Erythroblast (primary cell): ENCODE results near the gene PRDX1.
"Not testable (repeated sequence)": the region's sequence is repeated elsewhere in the genome, so short reads cannot be mapped to it uniquely, and the experiment has no call there.

Experiments used
- DNase-seq, 2 experiments: peaks; one replicate each; lab custom pipeline; 2025; lab: John Stamatoyannopoulos, UW
- GATA1 ChIP-seq: IDR thresholded peaks from 2 replicates; pipeline ENCODE4 v1.6.1; 2011; ENCODE audit warnings: low read depth, mild to moderate bottlenecking, control low read depth, low read length, moderate library complexity
- POLR2A ChIP-seq: IDR thresholded peaks from 2 replicates; pipeline ENCODE4 v1.6.1; 2011; ENCODE audit warnings: mild to moderate bottlenecking, low read length

PRDX1 gene

DNA sequence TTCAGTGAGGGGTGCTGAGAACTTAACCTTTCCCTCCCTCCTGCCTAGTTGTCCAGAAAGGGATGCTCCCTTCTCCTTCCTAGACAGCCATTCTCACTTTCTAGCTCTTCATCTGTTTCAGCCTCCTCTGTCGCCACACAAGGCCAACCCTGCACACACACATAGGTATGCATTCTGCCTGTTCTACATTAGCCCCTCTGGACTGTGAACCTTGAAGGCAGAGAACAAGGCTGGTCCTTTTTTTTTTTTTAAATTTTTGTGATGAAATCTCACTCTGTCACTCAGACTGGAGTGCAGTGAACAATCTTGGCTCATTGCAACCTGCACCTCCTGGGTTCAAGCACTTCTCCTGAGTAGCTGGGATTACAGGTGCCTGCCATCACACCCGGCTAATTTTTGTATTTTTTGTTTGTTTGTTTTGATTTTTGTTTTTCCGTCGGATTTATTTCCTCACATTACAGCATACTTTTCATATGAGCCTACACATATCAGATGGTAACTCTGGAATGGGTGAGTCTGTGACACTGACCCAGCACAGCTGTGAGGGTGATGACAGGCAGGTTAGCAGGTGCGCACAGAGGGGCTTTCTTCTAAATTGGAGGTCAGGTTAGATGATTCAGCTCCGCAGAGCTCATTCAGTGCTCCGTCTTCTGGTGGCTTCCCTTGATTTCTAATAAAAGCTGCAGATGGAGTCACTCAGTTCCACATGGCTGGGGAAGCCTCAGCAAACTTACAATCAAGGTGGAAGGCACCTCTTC is 24.0 kb upstream of the PRDX1 start:
- DNase-seq, result no peak

DNA sequence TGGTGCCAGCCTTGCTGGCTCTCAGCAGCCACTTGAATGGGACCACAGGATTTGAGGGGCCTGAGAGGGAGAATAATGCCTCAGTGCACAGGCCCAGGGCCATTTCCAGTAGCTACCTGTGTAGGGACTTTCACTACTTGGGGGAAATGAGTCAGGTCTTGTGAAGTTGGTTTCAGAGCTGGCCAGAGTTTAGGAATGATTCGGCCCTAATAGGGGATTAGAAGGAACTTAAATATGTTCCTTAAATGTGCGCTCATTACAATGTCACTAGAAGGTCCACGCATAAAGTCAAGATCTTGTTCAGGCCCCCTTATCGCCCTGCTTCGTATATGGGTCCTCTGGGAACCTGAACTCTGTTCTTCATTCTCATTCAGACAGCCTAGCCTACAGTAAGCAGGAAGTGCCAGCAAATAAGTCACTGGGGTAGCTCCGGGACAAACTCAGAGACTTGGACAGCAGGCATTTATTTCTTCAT is 23.4 kb upstream of the PRDX1 start:
- no peak for TF ChIP-seq POLR2A
- no peak for TF ChIP-seq GATA1
- no peak for DNase-seq

More for the DNA sequence above, 24.0 kb upstream of the PRDX1 start:
- TF ChIP-seq GATA1 (no peak), POLR2A (no peak)

DNA sequence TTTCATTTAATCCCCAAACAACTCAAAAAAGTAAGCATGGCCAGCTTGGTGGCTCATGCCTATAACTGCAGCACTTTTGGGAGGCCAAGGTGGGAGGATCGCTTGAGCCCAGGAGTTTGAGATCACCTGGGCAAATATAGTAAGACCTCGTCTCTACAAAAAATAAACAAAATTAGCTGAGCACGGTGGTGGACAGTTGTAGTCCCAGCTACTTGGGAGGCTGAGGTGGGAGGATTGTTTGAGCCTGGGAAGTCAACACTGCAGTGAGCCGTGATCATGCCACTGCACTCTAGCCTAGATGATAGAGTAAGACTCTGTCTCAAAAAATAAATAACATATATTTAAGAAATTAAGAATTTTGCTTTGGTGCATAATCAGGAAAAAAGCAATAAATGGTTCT is 22.8 kb upstream of the PRDX1 start:
- DNase-seq, result no peak
- TF ChIP-seq GATA1, result no peak

DNA sequence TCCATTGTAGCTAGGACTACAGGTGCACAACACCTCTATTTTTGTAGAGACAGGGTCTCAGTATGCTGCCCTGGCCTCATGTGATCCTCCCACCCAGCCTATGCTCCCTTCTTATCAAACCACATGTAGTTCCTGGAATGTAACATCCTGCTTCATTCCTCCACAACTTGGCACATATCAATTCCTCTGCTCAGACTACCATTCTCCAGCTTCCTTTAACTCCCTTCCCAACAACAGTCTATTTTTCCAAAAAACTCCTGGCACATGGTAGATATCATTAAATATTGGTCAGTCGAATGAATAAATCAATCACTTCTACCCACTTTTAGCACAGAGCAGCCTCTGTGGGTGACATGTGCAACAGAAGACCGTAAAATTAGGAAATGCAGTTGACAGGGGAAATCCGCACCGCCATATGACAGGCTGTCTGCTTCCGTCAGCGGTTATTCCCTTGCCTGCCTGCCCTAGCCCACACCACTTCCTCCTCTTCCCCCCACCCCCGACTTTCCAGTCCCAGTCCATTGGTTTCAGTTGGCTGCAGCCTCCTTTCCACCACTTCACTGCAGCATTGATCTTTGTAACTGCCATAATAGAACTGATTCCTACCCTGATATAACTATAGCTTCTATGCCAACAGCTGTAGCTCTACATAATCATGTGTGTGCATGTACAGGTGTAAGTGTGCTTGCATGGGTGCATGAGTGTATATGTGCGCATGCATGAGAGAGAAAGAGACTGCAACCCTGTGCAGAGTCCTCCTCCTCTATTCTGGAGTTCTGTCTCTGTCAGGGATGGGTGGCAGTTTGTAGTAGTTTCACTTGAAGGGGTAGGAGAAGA is 22.1 kb upstream of the PRDX1 start:
- no peak for DNase-seq
- TF ChIP-seq POLR2A (no peak), GATA1 (no peak)

DNA sequence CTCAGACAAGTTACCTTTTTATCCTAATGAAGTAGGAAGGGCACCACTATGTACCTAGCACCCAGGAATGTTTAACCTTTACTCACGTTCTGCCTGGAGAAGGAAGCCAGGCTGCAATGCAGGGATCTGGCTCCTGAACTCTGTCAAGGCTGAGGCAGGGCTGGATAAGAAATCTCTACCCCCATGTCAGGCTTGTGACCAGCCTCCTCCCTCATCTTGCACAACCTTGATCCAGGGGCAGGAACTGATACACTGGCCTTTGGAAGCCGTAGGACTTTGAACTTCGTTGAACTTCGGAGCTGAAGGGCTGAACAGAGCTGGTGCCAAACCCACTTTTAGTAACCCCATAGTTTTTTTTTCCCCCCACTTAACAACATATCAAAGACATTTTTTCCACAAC is 20.9 kb upstream of the PRDX1 start:
- no peak for DNase-seq
- TF ChIP-seq GATA1 (no peak), POLR2A (no peak)

DNA sequence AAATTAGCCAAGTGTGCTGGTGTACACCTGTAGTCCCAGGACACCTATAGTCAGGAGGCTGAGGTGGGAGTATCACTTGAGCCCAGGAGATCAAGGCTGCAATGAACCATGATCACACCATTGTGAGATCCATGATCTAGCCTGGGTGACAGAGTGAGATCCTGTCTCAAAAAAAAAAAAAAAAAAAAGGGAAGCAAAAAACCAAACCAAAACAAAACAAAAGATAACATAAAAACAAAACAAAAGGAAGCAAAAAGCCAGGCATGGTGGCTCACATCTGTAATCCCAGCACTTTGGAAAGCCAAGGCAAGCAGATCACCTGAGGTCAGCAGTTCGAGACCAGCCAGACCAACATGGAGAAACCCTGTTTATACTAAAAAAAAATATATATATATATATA is 19.5 kb upstream of the PRDX1 start:
- DNase-seq, result no peak
- no peak for TF ChIP-seq GATA1
- no peak for TF ChIP-seq POLR2A

DNA sequence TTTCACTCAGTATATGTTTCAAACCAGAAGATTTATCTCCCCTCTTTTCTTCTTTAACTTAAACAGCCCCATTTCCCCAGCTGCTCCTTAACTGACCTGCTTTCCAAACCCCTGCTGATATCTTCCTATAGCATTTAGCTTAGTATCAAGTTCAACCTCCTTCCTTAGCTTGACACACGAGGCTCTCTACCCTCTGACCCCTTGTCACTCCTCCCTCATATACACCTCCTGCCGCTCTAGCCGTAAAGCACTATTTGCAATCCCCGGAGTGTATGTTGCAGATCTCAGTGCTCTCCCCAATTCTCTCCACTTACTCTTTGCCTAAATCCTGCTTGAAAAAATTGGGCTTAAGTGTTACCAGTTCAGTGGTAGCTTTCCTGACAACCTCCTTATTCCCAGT is 15.2 kb upstream of the PRDX1 start:
- DNase-seq, result no peak
- TF ChIP-seq GATA1, result no peak
- no peak for TF ChIP-seq POLR2A

DNA sequence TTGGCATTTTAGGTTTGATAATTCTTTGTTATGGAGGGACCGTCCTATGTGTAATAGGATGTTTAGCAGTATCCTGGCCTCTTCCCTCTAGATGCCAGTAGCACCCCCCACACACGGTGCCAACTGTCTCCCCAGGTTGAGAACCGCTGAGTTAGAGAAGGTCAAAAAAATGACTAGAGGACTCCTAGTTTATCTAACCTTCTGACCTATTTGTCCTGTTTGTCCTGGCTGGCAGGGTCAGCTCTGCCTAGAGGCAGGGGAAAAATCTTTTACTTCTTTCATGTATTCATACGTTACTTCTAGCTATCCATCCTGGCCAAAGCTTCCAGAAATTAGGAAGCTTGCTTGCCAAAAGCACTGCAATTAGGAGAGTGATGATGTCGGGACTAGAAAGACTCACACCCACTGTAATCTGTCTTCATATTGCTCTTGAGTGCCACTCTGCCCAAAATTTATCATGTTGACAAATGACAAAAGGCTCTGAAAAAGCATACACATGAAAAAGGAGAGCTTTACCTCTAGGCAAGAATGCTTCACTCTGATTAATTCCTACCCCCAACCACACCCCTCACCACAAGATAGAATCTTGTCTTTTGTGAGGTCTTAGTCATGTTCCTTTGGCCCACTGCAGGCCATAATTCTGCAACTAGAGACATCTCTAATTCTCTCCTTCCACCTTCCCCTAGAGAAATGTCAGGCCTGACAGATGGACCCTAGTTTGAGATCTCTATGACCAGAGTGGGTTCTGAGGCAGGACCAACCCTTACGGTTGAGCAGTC is 14.5 kb upstream of the PRDX1 start:
- no peak for DNase-seq
- TF ChIP-seq POLR2A (no peak), GATA1 (no peak)

DNA sequence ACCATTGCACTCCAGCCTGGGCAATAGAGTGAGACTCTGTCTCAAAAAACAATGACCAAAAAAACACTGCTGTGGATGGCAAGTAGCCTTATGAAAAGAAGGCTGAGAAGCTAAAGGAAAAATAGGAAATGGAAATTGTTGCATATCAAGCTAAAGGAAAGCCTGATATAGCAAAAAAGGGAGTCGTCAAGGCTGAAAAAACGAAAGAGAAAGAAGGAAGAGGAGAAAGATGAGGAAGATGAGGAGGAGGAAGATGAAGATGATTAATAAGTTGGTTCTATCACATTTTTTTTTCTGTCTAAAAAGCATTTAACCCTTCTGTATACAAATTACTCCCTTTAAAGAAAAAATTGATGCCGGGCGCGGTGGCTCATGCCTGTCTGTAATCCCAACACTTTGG is 10.2 kb upstream of the PRDX1 start:
- no peak for DNase-seq
- TF ChIP-seq POLR2A, result no peak
- no peak for TF ChIP-seq GATA1

DNA sequence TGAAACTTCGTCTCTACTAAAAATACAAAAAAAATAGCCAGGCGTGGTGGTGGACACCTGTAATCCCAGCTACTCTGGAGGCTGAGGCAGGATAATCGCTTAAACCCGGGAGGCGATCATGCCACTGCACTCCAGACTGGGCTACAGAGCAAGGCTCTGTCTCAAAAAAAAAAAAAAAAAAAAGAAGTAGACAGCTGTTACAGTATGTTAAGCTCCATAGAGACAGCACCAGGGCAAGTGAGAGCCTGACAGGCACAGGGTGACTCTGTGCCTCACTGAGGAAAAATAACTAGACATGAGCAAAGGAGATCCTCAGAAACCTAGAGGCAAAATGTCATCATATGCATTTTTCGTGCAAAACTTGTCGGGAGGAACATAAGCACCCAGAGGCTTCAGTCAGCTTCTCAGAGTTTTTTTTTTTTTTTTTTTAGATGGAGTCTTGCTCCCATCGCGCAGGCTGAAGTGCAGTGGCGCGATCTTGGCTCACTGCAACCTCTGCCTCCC is 9.0 kb upstream of the PRDX1 start:
- no peak for DNase-seq
- no peak for TF ChIP-seq GATA1

DNA sequence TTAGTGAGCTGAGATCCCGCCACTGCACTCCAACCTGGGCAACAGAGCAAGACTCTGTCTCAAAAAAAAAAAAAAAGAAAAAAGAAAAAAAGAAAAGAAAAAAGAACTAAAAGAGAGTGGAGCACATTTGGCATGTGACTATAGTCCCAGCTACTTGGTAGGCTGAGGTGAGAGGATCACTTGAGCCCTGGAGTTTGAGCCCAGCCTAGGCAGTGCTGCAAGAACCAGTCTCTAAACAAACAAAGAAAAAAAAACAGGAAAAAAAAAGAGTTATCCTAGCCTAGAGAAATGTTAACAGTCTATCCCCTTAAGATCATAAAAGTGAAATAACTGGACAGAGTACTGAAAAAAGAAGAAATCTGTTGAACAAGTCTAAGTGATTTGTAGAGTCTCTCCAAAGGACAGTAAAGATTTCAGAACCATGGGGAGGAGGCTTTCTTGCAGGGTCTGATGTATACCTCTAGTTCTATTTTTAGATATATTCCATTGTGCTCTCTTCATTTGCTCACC is 4.5 kb upstream of the PRDX1 start:
- no peak for DNase-seq
- TF ChIP-seq GATA1, result no peak
- no peak for TF ChIP-seq POLR2A

DNA sequence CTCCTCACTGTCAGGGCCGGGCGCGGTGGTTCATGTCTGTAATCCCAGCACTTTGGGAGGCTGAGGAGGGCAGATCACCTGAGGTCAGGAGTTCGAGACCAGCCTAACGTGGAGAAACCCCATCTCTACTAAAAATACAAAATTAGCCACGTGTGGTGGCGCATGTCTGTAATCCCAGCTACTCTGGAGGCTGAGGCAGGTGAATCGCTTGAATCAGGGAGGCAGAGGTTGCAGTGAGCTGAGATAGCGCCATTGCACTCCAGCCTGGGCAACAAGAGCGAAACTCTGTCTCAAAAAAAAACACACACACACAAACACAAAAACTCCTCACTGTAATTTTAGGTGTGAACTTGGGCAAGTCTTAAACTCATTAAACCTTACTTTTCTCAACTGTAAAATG is 2.3 kb upstream of the PRDX1 start:
- DNase-seq, result not testable (repeated sequence)

DNA sequence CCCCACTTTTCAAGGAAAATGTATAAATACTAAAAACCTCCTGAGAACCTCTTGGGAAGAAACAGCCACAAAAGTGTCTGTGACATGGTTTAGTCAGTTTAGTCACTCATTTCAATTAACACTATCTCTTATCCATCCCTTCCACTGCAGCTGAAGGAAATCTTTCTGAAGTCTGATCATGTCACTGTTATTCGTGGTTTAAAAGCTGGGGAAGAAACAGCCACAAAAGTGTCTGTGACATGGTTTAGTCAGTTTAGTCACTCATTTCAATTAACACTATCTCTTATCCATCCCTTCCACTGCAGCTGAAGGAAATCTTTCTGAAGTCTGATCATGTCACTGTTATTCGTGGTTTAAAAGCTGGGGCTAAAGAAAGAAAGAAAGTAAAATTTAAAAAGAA is 1.8 kb upstream of the PRDX1 start:
- DNase-seq, result not testable (repeated sequence)
